Head of caudate nucleus (tissue), 42 donors: Measurements from ENCODE around the gene ELP5.

ENCODE experiments used
- DNase-seq, 42 donors: peaks; one replicate each; pipeline versions ENCODE4 v3.0.0 to v3.0.0-alpha.2; 2020 to 2021; ENCODE audit warnings: mixed read lengths in 7 of 42
- intact Hi-C: fragments of 100-400 bp; cut with DNase I; formaldehyde crosslinking; loops from one replicate; pipeline ENCODE4 v1.15.0; 2022

Gene ELP5

GRCh38 chr17:7217113-7217987, 34.7 kb upstream of the ELP5 start:
- intact Hi-C loops, result no loop called here
- DNase-seq, result peak in 35 of 42 donors; percentile 42 to 86 (median 65)

- intact Hi-C loops, result no loop called here
- DNase-seq, result no peak
These were observed 33.8 kb upstream of the ELP5 start for GRCh38 chr17:7218166-7218565.

GRCh38 chr17:7218758-7219157, 33.3 kb upstream of the ELP5 start:
- intact Hi-C loops, result no loop called here
- DNase-seq, result no peak

- no peak for DNase-seq
- intact Hi-C loops, result no loop called here
These were observed 32.7 kb upstream of the ELP5 start for GRCh38 chr17:7219229-7219811.

GRCh38 chr17:7219812-7220592, 32.0 kb upstream of the ELP5 start, which contains the start of the genes ACADVL and DLG4:
Gene ACADVL (plus strand): TSS chr17:7219938. CDS start chr17:7219985, 47 bp downstream.
Gene DLG4 (minus strand): TSS chr17:7219836.
- DNase-seq, result peak; percentile 86 to 97 (median 92)
- intact Hi-C loops, result no loop called here

- peak in 29 of 42 donors; percentile 42 to 76 (median 61) for DNase-seq
- intact Hi-C loops, result no loop called here
These were observed 31.3 kb upstream of the ELP5 start for GRCh38 chr17:7220593-7221277.

- DNase-seq, result no peak
These were observed 30.5 kb upstream of the ELP5 start for GRCh38 chr17:7221278-7222092.

GRCh38 chr17:7222093-7222971, 29.7 kb upstream of the ELP5 start:
- DNase-seq, result no peak
- intact Hi-C loops, result no loop called here

More at GRCh38 chr17:7221278-7222092, 30.5 kb upstream of the ELP5 start:
- intact Hi-C loops, result no loop called here

- intact Hi-C loops, result no loop called here
- DNase-seq, result no peak
These were observed 29.1 kb upstream of the ELP5 start for GRCh38 chr17:7222972-7223292.

- DNase-seq, result no peak
- intact Hi-C loops, result no loop called here
These were observed 28.6 kb upstream of the ELP5 start for GRCh38 chr17:7223375-7223774.

- no peak for DNase-seq
- intact Hi-C loops, result no loop called here
These were observed 27.9 kb upstream of the ELP5 start for GRCh38 chr17:7224110-7224509.

- intact Hi-C loops, result no loop called here
- DNase-seq, result no peak
These were observed 27.3 kb upstream of the ELP5 start for GRCh38 chr17:7224661-7225111.

GRCh38 chr17:7225711-7226331, 26.2 kb upstream of the ELP5 start:
- intact Hi-C loops, result no loop called here
- DNase-seq, result no peak

- DNase-seq, result no peak
- intact Hi-C loops, result no loop called here
These were observed 25.0 kb upstream of the ELP5 start for GRCh38 chr17:7226721-7227710.

GRCh38 chr17:7228920-7229319, 23.1 kb upstream of the ELP5 start:
- intact Hi-C loops, result no loop called here
- no peak for DNase-seq

GRCh38 chr17:7229504-7229903, 22.5 kb upstream of the ELP5 start:
- intact Hi-C loops, result no loop called here
- no peak for DNase-seq
